GM13976 (cell line): ENCODE results near the gene TEX53.

Source experiments
- DNase-seq: peaks from one replicate; pipeline ENCODE4 v3.0.0; 2012; ENCODE audit warnings: low spot score
- CTCF ChIP-seq: IDR thresholded peaks from 2 replicates; pipeline ENCODE4 v1.5.1; 2012; ENCODE audit warnings: borderline replicate concordance, mild to moderate bottlenecking; ENCODE audit not compliant: insufficient read depth; ENCODE audit errors: extremely low read depth, missing control alignments, control extremely low read depth
- in situ Hi-C: fragments of 300-500 bp; cut with MboI; formaldehyde crosslinking; loops from one replicate; pipeline ENCODE4 v1.12.0; 2022; ENCODE audit warnings: low sequenced_read_pairs, mixed read lengths, inconsistent platforms; ENCODE audit not compliant: unreplicated experiment

Gene TEX53

GRCh38 chr9:114653556-114654159 is 3.9 kb downstream of the TEX53 start:
- TF ChIP-seq CTCF = peak; percentile 88
- in situ Hi-C loops = loop anchor here (10.0 kb wide), 1 partner anchor 239 kb away; no protein-coding TSS in a partner anchor
- peak; percentile 82 for DNase-seq

GRCh38 chr9:114652776-114653555 is 4.6 kb downstream of the TEX53 start:
- in situ Hi-C loops = loop anchor here (10.0 kb wide), 1 partner anchor 238 kb away; no protein-coding TSS in a partner anchor
- TF ChIP-seq CTCF = no peak
- no peak for DNase-seq

GRCh38 chr9:114643896-114644295 is 13.7 kb downstream of the TEX53 start:
- no peak for TF ChIP-seq CTCF
- in situ Hi-C loops = no loop called here
- no peak for DNase-seq

- no peak for DNase-seq
- in situ Hi-C loops = no loop called here
- TF ChIP-seq CTCF = no peak
Measured at GRCh38 chr9:114643001-114643400, 14.6 kb downstream of the TEX53 start.

- no peak for TF ChIP-seq CTCF
- in situ Hi-C loops = no loop called here
- DNase-seq = no peak
Measured at GRCh38 chr9:114641967-114642366, 15.6 kb downstream of the TEX53 start.

GRCh38 chr9:114638404-114638803 is 19.2 kb downstream of the TEX53 start:
- no peak for DNase-seq
- no peak for TF ChIP-seq CTCF
- in situ Hi-C loops = no loop called here
